Measurements from ENCODE around the gene VIL1. TPM values are rescaled to one million over a fixed set of nuclear protein-coding genes. Genes with fewer than 3 reads are reported as not detected.
A peak's percentile ranks its signal among the peaks of the same experiment; 100 is the strongest.

The VIL1 gene
- total and polyA plus RNA-seq, 2 of the 13 experiments (the other 11 are each of a cell fraction or from before 2014, with no cell fraction given), result 287 to 301 TPM

DNA sequence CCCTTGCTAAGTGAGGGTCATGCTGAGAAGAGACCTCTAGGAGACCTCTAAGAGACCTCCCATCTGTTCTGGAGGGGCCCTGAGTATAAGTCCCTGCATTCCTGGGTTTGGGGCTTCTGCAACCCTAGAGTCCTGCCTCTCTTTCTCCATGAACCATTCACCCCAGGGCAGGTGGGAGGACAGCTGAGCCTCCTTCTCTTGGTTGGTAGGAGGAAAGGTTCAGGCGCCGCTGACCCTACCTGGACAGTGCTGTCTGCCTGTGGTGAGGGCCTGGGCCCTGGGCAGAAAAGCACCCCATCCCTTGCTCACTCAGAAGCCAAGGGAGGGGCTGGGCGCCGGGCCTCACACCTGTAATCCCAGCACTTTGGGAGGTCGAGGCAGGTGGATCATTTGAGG, 604 bp upstream of the VIL1 start (continued):
- TF ChIP-seq ZEB1 (IDR thresholded peaks at IDR 0.05; ENCODE audit: insufficient replicate concordance, low read depth) (no peak), ATM (IDR thresholded peaks at IDR 0.05; ENCODE audit: borderline replicate concordance) (no peak), ZNF879 (CRISPR knock-in tag; IDR thresholded peaks at IDR 0.05) (no peak), THYN1 (CRISPR knock-in tag; IDR thresholded peaks at IDR 0.05; ENCODE audit: borderline replicate concordance, low read depth) (no peak), THRA (CRISPR knock-in tag; IDR thresholded peaks at IDR 0.05; ENCODE audit: borderline replicate concordance) (no peak), SETDB1 (CRISPR knock-in tag; IDR thresholded peaks at IDR 0.05; ENCODE audit: borderline replicate concordance) (no peak), ZNF790 (CRISPR knock-in tag; IDR thresholded peaks at IDR 0.05; ENCODE audit: borderline replicate concordance) (0 out of 2 replicates have a peak, but pooled peaks have one; percentile 37), CENPX (CRISPR knock-in tag; IDR thresholded peaks at IDR 0.05) (no peak), ZBTB7A (CRISPR knock-in tag; IDR thresholded peaks at IDR 0.05) (no peak), PHF21A (CRISPR knock-in tag; IDR thresholded peaks at IDR 0.05) (no peak), ZNF296 (CRISPR knock-in tag; conservative IDR thresholded peaks at IDR 0.05) (0 out of 2 replicates have a peak, but pooled peaks have one; percentile 36), IKZF5 (CRISPR knock-in tag; IDR thresholded peaks at IDR 0.05) (no peak), MTA1 (CRISPR knock-in tag; IDR thresholded peaks at IDR 0.05; ENCODE audit: borderline replicate concordance) (no peak), ZNF225 (CRISPR knock-in tag; IDR thresholded peaks at IDR 0.05) (0 out of 2 replicates have a peak, but pooled peaks have one; percentile 48), TBP (CRISPR knock-in tag; IDR thresholded peaks at IDR 0.05) (no peak), RFXANK (CRISPR knock-in tag; IDR thresholded peaks at IDR 0.05) (no peak), NPAS2 (CRISPR knock-in tag; IDR thresholded peaks at IDR 0.05; ENCODE audit: borderline replicate concordance) (no peak)
- TF ChIP-seq, protein P1, sequence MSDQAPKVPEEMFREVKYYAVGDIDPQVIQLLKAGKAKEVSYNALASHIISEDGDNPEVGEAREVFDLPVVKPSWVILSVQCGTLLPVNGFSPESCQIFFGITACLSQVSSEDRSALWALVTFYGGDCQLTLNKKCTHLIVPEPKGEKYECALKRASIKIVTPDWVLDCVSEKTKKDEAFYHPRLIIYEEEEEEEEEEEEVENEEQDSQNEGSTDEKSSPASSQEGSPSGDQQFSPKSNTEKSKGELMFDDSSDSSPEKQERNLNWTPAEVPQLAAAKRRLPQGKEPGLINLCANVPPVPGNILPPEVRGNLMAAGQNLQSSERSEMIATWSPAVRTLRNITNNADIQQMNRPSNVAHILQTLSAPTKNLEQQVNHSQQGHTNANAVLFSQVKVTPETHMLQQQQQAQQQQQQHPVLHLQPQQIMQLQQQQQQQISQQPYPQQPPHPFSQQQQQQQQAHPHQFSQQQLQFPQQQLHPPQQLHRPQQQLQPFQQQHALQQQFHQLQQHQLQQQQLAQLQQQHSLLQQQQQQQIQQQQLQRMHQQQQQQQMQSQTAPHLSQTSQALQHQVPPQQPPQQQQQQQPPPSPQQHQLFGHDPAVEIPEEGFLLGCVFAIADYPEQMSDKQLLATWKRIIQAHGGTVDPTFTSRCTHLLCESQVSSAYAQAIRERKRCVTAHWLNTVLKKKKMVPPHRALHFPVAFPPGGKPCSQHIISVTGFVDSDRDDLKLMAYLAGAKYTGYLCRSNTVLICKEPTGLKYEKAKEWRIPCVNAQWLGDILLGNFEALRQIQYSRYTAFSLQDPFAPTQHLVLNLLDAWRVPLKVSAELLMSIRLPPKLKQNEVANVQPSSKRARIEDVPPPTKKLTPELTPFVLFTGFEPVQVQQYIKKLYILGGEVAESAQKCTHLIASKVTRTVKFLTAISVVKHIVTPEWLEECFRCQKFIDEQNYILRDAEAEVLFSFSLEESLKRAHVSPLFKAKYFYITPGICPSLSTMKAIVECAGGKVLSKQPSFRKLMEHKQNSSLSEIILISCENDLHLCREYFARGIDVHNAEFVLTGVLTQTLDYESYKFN (CRISPR knock-in tag; conservative IDR thresholded peaks at IDR 0.05), result no peak
- TF ChIP-seq, protein P2, sequence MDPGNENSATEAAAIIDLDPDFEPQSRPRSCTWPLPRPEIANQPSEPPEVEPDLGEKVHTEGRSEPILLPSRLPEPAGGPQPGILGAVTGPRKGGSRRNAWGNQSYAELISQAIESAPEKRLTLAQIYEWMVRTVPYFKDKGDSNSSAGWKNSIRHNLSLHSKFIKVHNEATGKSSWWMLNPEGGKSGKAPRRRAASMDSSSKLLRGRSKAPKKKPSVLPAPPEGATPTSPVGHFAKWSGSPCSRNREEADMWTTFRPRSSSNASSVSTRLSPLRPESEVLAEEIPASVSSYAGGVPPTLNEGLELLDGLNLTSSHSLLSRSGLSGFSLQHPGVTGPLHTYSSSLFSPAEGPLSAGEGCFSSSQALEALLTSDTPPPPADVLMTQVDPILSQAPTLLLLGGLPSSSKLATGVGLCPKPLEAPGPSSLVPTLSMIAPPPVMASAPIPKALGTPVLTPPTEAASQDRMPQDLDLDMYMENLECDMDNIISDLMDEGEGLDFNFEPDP (CRISPR knock-in tag; conservative IDR thresholded peaks at IDR 0.05), result 0 out of 2 replicates have a peak, but pooled peaks have one; percentile 74

Data from HepG2 (cell line).